Endothelial cell of umbilical vein (primary cell): ENCODE measurements around the gene BRF1.

Source experiments
- CTCF ChIP-seq, 2 donors: IDR thresholded peaks; 1 replicate in 1 of 2; 2 replicates in 1 of 2; pipeline ENCODE4 v1.5.1; 2011; ENCODE audit warnings: low read length in 2 of 2, mild to moderate bottlenecking in 2 of 2, moderate library complexity in 2 of 2, control low read depth in 1 of 2, inconsistent platforms in 1 of 2, low read depth in 1 of 2; ENCODE audit not compliant: insufficient read depth in 1 of 2; ENCODE audit errors: extremely low read depth in 1 of 2
- EZH2 ChIP-seq: IDR thresholded peaks from 2 replicates; pipeline ENCODE4 v1.6.1; 2012; ENCODE audit warnings: borderline replicate concordance, low read depth, mild to moderate bottlenecking, moderate library complexity, low read length, inconsistent platforms; ENCODE audit not compliant: severe bottlenecking
- GATA2 ChIP-seq: IDR thresholded peaks from 2 replicates; pipeline ENCODE4 v1.7.0; 2011; ENCODE audit warnings: low read depth, mild to moderate bottlenecking, moderate library complexity, mixed read lengths, low read length; ENCODE audit not compliant: insufficient read length, insufficient read depth
- MAX ChIP-seq: IDR thresholded peaks from 2 replicates; pipeline ENCODE4 v1.6.1; 2011; ENCODE audit not compliant: insufficient read depth, insufficient read length
- MYC ChIP-seq: IDR thresholded peaks from one replicate; pipeline ENCODE4 v1.6.1; 2011; ENCODE audit warnings: mild to moderate bottlenecking, low read depth, low read length
- POLR2A ChIP-seq: IDR thresholded peaks from 2 replicates; pipeline ENCODE4 v1.6.1; 2012; ENCODE audit warnings: low read depth, mild to moderate bottlenecking, control low read depth, low read length
- POLR2AphosphoS5 ChIP-seq: IDR thresholded peaks from 2 replicates; pipeline ENCODE4 v1.6.1; 2012; ENCODE audit warnings: low read depth, mild to moderate bottlenecking, control low read depth, low read length, moderate library complexity; ENCODE audit not compliant: insufficient read depth

- TF ChIP-seq CTCF (IDR thresholded peaks at IDR 0.05; ENCODE audit: extremely low read depth in 1 of 2, insufficient read depth in 1 of 2, low read depth in 1 of 2, low read length in 2 of 2) (no peak), MAX (no peak), POLR2AphosphoS5 (no peak), POLR2A (no peak), EZH2 (no peak), GATA2 (no peak), MYC (no peak)
These were observed 31.6 kb upstream of the BRF1 start for GRCh38 chr14:105332350-105332874.
